KMS-11 (cell line): Measurements from ENCODE around the gene CALCOCO2.
"Not testable (repeated sequence)": the region's sequence is repeated elsewhere in the genome, so short reads cannot be mapped to it uniquely, and the experiment has no call there.

Experiments
- H2AFZ ChIP-seq: fragments of 200-600 bp; sonication (generic); 2 replicates; pipeline ENCODE4 v1.6.1; 2016; ENCODE audit warnings: antibody characterized with exemption, mixed run types, low read depth
- H3K27ac ChIP-seq: fragments of 200-600 bp; sonication (generic); 2 replicates; pipeline ENCODE4 v1.6.1; 2016; ENCODE audit warnings: mild to moderate bottlenecking, mixed run types
- H3K27me3 ChIP-seq: fragments of 200-600 bp; sonication (generic); 2 replicates; pipeline ENCODE4 v1.6.1; 2017; ENCODE audit warnings: mild to moderate bottlenecking, low read depth, mixed run types, moderate library complexity; ENCODE audit not compliant: insufficient read depth
- H3K36me3 ChIP-seq: fragments of 200-600 bp; sonication (generic); 2 replicates; pipeline ENCODE4 v1.6.1; 2017; ENCODE audit warnings: mild to moderate bottlenecking, mixed run types; ENCODE audit not compliant: insufficient read depth
- H3K4me1 ChIP-seq: fragments of 200-600 bp; sonication (generic); 2 replicates; pipeline ENCODE4 v1.6.1; 2016; ENCODE audit warnings: mild to moderate bottlenecking, low read depth, mixed run types; ENCODE audit not compliant: poor library complexity, severe bottlenecking
- H3K4me2 ChIP-seq: fragments of 200-600 bp; sonication (generic); 2 replicates; pipeline ENCODE4 v1.7.0; 2016; ENCODE audit warnings: mild to moderate bottlenecking, mixed run types
- H3K4me3 ChIP-seq: fragments of 200-600 bp; sonication (generic); IDR thresholded peaks from 2 replicates; pipeline ENCODE4 v1.6.1; 2017; ENCODE audit warnings: low read depth, low read length, mixed read lengths; ENCODE audit not compliant: insufficient read depth
- H3K79me2 ChIP-seq: fragments of 200-600 bp; sonication (generic); 2 replicates; pipeline ENCODE4 v1.6.1; 2016; ENCODE audit warnings: low read depth, mixed run types; ENCODE audit not compliant: insufficient read depth
- H3K9ac ChIP-seq: fragments of 200-600 bp; sonication (generic); 2 replicates; pipeline ENCODE4 v1.6.1; 2016; ENCODE audit warnings: mild to moderate bottlenecking, mixed run types
- H4K20me1 ChIP-seq: fragments of 200-600 bp; sonication (generic); 2 replicates; pipeline ENCODE4 v1.6.1; 2016; ENCODE audit warnings: mild to moderate bottlenecking, mixed run types; ENCODE audit not compliant: insufficient read depth
- CTCF ChIP-seq: fragments of 200-600 bp; sonication (generic); conservative IDR thresholded peaks from 2 replicates; pipeline ENCODE4 v1.6.1; 2017; ENCODE audit warnings: low read depth, mild to moderate bottlenecking, antibody characterized with exemption, low read length, moderate library complexity, mixed read lengths

Gene CALCOCO2

GRCh38 chr17:48791128-48792032 is 39.5 kb upstream of the CALCOCO2 start:
- H3K9ac ChIP-seq, result no peak overlapping the region
- peak overlapping the region; percentile 70 for H2AFZ ChIP-seq
- no peaks in the 10 kb centered on the region for H4K20me1 ChIP-seq
- H3K27ac ChIP-seq, result no peak overlapping the region
- no peaks in the 10 kb centered on the region for H3K36me3 ChIP-seq
- H3K27me3 ChIP-seq, result no peaks in the 10 kb centered on the region
- no peak overlapping the region for H3K4me3 ChIP-seq
- TF ChIP-seq CTCF, result peak; percentile 89
- H3K4me2 ChIP-seq, result peak overlapping the region; percentile 4; the same call in 1 of the 2 replicates
- H3K79me2 ChIP-seq, result no peaks in the 10 kb centered on the region
- H3K4me1 ChIP-seq, result peaks cover 11% of the 10 kb centered on the region

DNA sequence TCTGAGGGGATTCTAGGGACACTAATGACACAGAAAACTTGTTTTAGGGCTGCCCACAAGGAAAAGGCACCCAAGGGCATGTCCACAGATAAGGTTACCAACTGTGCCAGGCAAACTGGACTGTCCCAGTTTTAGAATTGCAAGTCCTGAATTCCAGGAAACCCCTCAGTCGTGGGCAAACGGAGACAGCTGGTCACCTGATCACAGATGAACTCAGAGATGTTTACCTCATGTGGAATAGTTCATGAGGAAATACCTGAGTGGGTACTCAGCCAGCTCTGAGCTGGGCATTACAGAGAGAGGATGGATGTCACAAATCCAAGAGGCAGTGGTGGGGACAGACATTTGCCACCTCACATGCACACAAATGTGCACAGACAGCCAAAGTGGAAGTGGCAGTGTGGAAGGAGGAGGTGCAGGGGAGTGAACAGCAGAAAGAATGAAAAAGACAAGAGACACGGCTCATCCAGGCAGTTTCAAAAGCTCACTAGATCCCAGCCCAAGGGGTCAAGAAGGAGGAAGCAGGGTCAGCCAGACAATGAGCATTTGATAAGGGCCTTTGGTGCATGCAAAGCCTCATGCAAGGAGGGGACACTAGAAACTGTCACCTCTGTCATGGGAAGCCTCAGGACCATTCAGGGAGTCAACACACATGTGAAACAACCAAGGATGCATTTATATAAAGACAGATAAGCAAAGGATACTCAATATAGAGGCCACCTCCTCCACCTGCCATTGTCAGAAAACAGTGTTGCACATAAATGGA is 38.6 kb upstream of the CALCOCO2 start:
- Histone ChIP-seq H3K27me3 (no peaks in the 10 kb centered on the region), H3K4me2 (peak overlapping the region; percentile 4; the same call in 1 of the 2 replicates), H3K4me1 (peaks cover 11% of the 10 kb centered on the region), H3K4me3 (no peak overlapping the region), H3K79me2 (no peaks in the 10 kb centered on the region), H3K36me3 (no peaks in the 10 kb centered on the region), H2AFZ (no peak overlapping the region), H3K9ac (no peak overlapping the region), H3K27ac (no peak overlapping the region), H4K20me1 (no peaks in the 10 kb centered on the region)
- no peak for TF ChIP-seq CTCF

- no peak overlapping the region for H3K27ac ChIP-seq
- no peaks in the 10 kb centered on the region for H4K20me1 ChIP-seq
- no peaks in the 10 kb centered on the region for H3K79me2 ChIP-seq
- H3K9ac ChIP-seq, result no peak overlapping the region
- H3K27me3 ChIP-seq, result no peaks in the 10 kb centered on the region
- H3K4me1 ChIP-seq, result peaks cover 11% of the 10 kb centered on the region
- TF ChIP-seq CTCF, result no peak
- no peak overlapping the region for H3K4me2 ChIP-seq
- no peak overlapping the region for H3K4me3 ChIP-seq
- no peaks in the 10 kb centered on the region for H3K36me3 ChIP-seq
- no peak overlapping the region for H2AFZ ChIP-seq
Observed at GRCh38 chr17:48795444-48796162, 35.2 kb upstream of the CALCOCO2 start.

DNA sequence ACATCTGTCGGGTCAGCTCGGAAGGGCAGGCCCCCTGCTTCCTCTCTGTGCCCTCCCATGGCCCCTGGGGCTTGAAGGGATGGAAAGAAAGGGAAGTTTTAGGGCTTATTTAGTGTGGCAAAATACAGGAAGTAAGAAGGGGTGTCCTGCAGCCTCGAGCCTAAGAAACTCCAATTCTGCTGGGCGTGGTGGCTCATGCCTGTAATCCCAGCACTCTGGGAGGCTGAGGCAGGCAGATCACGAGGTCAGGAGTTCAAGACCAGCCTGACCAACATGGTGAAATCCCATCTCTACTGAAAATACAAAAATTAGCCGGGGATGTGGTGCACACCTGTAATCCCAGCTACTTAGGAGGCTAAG is 34.7 kb upstream of the CALCOCO2 start:
- not testable (repeated sequence) for H3K27me3 ChIP-seq, H3K79me2 ChIP-seq, H3K9ac ChIP-seq, H2AFZ ChIP-seq, H3K4me3 ChIP-seq, H3K4me2 ChIP-seq, H3K27ac ChIP-seq, H3K4me1 ChIP-seq, H4K20me1 ChIP-seq, H3K36me3 ChIP-seq
